Peyer's patch (tissue), 4 donors: ENCODE results near the gene CD52. TPM values are rescaled to one million over a fixed set of nuclear protein-coding genes. Genes with fewer than 3 reads are reported as not detected.
A peak's percentile ranks its signal among the peaks of the same experiment; 100 is the strongest.
"Not testable (repeated sequence)": the region's sequence is repeated elsewhere in the genome, so short reads cannot be mapped to it uniquely, and the experiment has no call there.

Source experiments
- DNase-seq, 3 donors: peaks; one replicate each; pipeline ENCODE4 v3.0.0-alpha.2; 2017 to 2019
- H3K27ac ChIP-seq, 4 donors: fragments of 200-600 bp; sonication (generic); one replicate each; pipeline ENCODE4 v1.5.1; 2016 to 2019
- H3K27me3 ChIP-seq, 2 donors: fragments of 200-600 bp; sonication (generic); one replicate each; pipeline ENCODE4 v1.5.1; 2019
- H3K36me3 ChIP-seq, 3 donors: fragments of 200-600 bp; sonication (generic); one replicate each; pipeline ENCODE4 v1.5.1; 2016 to 2019
- H3K4me1 ChIP-seq, 4 donors: fragments of 200-600 bp; sonication (generic); one replicate each; pipeline ENCODE4 v1.5.1; 2016 to 2019
- H3K4me3 ChIP-seq, 4 donors: fragments of 200-600 bp; sonication (generic); 1 replicate in 3 of 4; 2 replicates in 1 of 4; pipeline ENCODE4 v1.5.1; 2016 to 2019; ENCODE audit warnings: mild to moderate bottlenecking in 1 of 4
- H3K9me3 ChIP-seq, 4 donors: fragments of 200-600 bp; sonication (generic); one replicate each; pipeline ENCODE4 v1.5.1; 2016 to 2019; ENCODE audit warnings: mild to moderate bottlenecking in 1 of 4
- CTCF ChIP-seq, 6 experiments: fragments of 450-650 bp in 4 of 6; fragments of 200-600 bp in 2 of 6; sonication (generic) in 1 of 6; IDR thresholded peaks; one replicate each; pipeline ENCODE4 v1.5.1; 2017 to 2019; ENCODE audit warnings: antibody characterized with exemption in 6 of 6, mild to moderate bottlenecking in 3 of 6, moderate library complexity in 1 of 6
- POLR2A ChIP-seq, 2 donors: fragments of 450-650 bp; IDR thresholded peaks; one replicate each; pipeline ENCODE4 v1.5.1; 2017; ENCODE audit warnings: antibody characterized with exemption in 2 of 2, mild to moderate bottlenecking in 2 of 2, moderate library complexity in 2 of 2
- total RNA-seq, 4 donors: library from RNA; depleted of rRNA; stranded (reverse); fragments of >200 nt; gene quantifications; one replicate each; pipeline ENCODE4 v1.1.0, GENCODE V29; 2016

The CD52 gene
- total RNA-seq, 4 donors from 2014 or later = 4.7 to 135 (median 13.6) TPM

GRCh38 chr1:26302733-26303405, 14.9 kb upstream of the CD52 start:
- DNase-seq = no peak
- H3K4me1 ChIP-seq = peaks cover 0 to 14% (median 3%) of the 10 kb centered on the region in 4 donors
- H3K27me3 ChIP-seq = no peaks in the 10 kb centered on the region
- no peaks in the 10 kb centered on the region for H3K9me3 ChIP-seq
- H3K4me3 ChIP-seq = no peak overlapping the region
- H3K36me3 ChIP-seq = no peaks in the 10 kb centered on the region
- TF ChIP-seq CTCF (IDR thresholded peaks at IDR 0.05) (no peak), POLR2A (IDR thresholded peaks at IDR 0.05) (no peak)
- H3K27ac ChIP-seq = no peak overlapping the region

DNA sequence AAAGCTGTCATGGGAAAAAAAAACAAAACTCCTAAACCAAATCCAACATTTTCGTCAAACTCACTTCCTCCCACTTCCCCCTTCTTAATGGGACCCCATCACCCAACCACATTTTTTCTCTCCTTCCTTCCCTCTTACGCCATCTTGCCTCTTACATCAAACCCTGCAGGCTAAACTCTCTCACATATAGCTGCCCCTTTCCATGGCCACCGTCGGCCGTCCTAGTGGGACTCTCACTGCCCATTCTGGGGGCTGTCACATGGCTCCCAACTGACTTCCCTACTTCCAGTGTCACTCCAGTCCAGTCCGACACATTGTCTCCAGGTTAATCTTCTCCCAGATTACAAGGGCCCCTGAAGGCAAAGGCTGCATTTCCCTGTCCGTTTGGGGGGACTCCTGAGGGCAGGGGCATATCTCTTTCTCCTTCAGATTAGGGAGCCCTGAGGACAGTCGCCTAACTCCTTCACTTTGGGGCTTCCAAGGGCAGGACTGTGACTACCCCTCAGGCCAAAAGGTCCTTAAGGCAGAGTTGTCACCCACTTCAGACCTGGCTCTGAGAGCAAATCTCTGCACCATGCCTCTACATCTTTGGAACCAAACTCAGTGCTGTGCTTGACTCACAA, 12.0 kb upstream of the CD52 start:
- Histone ChIP-seq H3K27me3 (no peaks in the 10 kb centered on the region), H3K4me3 (peak overlapping the region; percentile 56 to 71 (median 58)), H3K36me3 (no peaks in the 10 kb centered on the region), H3K9me3 (no peaks in the 10 kb centered on the region), H3K4me1 (peaks cover 0 to 14% (median 3%) of the 10 kb centered on the region in 4 donors), H3K27ac (peak overlapping the region in 2 of 4 donors; percentile 21 to 67)
- DNase-seq = no peak
- no peak for TF ChIP-seq POLR2A (IDR thresholded peaks at IDR 0.05)
- no peak for TF ChIP-seq CTCF (IDR thresholded peaks at IDR 0.05)

DNA sequence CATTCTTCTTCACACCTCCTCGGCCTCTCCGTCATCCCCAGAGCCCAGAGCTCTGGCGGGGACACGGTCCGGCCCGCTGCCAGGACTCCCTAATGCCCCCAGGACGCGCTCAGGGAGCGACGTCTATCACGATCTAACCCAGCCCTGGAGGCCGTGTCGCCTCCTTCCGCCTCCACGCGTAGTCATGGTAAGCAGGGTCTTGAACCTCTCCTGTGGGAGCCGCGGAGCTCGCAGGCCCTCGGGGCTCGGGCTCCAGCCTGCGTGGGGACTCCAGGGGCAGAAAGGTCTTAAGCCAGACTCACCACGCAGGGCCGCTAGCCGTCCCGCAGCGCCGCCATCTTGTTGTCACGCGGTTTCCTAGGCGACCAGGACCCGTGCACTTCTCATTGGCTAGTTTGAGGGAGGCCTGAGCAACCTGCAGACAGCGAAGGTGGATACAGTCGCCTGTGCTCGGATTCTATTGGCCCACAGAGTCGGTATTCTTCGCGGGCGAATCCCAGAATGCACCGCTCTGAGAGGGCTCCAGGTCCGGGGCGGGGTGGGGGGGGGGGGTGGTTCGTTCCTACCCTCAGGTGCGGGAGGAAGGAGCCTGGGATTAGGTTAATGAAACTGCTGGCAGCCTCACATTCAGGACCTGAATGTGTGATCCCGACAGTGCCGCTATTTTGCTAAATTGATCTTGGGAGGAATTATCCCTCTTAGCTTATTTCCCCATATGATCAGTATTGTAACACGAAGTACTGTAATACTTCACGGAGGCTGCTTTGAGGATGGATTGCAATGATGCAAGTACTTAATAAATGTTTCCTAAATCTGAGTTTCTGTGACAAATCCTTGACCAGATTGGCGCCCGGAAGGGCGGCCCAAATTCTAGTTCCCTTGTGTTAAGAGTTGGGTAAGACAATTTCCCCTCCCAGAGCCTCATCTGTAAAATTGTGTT, 11.2 kb upstream of the CD52 start, which contains the start of gene UBXN11:
Gene UBXN11, minus strand, starts transcription at position 347 of the 940 bp plus-strand sequence. CDS start 3,753 bp downstream, outside the sequence.
- Histone ChIP-seq H3K4me3 (peak within 1 kb of the TSS; percentile 56 to 71 (median 58)), H3K36me3 (no peaks in the 10 kb centered on the region), H3K27me3 (no peaks in the 10 kb centered on the region), H3K4me1 (peaks cover 0 to 14% (median 3%) of the 10 kb centered on the region in 4 donors), H3K9me3 (no peaks in the 10 kb centered on the region), H3K27ac (peak within 1 kb of the TSS; percentile 44 to 67 (median 57))
- TF ChIP-seq POLR2A (IDR thresholded peaks at IDR 0.05) (no peak), CTCF (IDR thresholded peaks at IDR 0.05) (no peak)
- DNase-seq = peak; percentile 93 to 98 (median 96)

DNA sequence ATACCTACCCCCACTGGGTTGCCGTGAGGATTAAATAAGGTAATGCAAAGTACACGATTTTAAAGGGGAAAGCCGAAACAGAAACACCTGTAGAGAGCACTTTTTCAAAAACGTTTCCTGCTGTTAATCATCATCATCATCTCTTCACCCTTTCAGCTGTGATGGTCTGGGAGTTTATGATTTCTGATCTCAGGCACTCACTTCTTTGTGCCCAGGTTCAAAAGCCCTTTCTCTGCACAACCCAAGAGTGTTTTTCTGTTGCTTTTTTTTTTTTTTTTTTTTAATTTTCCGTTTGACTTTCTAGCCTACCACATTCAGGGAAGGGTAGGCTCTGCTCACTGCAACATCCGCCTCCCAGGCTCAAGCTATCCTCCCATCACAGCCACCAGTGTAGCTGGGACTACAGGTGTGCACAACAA, 10.4 kb upstream of the CD52 start:
- DNase-seq = no peak
- H3K27ac ChIP-seq = peak overlapping the region; percentile 44 to 67 (median 57)
- H3K4me3 ChIP-seq = peak overlapping the region in 2 of 4 donors; percentile 58 to 71
- H3K4me1 ChIP-seq = peaks cover 0 to 14% (median 3%) of the 10 kb centered on the region in 4 donors
- no peaks in the 10 kb centered on the region for H3K27me3 ChIP-seq
- TF ChIP-seq CTCF (IDR thresholded peaks at IDR 0.05) (no peak), POLR2A (IDR thresholded peaks at IDR 0.05) (no peak)
- no peaks in the 10 kb centered on the region for H3K36me3 ChIP-seq
- no peaks in the 10 kb centered on the region for H3K9me3 ChIP-seq

DNA sequence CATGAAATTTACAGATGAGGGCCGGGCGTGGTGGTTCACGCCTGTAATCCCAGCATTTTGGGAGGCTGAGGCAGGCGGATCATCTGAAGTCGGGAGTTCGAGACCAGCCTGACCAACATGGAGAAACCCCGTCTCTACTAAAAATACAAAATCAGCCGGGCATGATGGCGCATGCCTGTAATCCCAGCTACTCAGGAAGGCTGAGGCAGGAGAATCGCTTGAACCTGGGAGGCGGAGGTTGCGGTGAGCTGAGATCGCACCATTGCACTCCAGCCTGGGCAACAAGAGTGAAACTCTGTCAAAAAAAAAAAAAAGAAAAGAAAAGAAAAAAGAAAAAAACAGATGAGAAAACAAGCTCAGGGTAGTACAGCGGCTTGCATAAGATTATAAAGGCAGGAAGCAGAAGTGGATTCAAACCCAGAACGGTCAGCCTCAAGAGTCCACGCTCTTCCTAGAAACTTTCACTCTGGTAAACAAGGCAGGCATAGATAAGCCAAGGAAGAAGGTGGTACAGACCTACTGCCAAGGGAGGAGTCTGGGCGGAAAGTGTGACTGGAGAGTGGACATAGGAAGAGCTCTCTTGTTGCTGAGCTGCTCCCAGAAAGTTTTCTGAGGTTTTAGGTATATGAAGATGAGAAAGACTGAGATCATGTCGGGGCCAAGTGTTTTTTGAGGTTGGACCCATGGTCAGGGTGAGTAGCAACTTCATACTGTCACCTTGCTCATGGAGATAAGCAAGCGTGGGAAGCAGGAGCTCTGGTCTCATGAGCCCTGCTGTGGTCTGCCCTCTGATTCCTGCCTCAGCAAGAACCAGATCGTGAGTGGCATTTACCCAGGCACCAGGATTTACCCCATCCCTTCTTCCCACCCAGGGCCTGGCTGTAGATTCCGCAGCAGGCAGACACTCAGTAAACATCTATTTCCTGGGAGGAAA, 9.5 kb upstream of the CD52 start:
- peaks cover 0 to 14% (median 3%) of the 10 kb centered on the region in 4 donors for H3K4me1 ChIP-seq
- not testable (repeated sequence) for H3K27me3 ChIP-seq, DNase-seq, H3K36me3 ChIP-seq, H3K4me3 ChIP-seq, H3K9me3 ChIP-seq
- H3K27ac ChIP-seq = peak overlapping the region in 2 of 4 donors; percentile 52 to 67
